Measurements from ENCODE around the gene PTPRN2. TPM values are rescaled to one million over a fixed set of nuclear protein-coding genes. Genes with fewer than 3 reads are reported as not detected.

PTPRN2 gene
- total RNA-seq, 1 experiment from 2014 or later = 1.1 TPM

- CTCF ChIA-PET = no interaction called here
- Histone ChIP-seq H3K27me3 (ENCODE audit: control insufficient read depth, insufficient read depth, low read length) (peaks cover 10% of the 10 kb centered on the region), H3K36me3 (ENCODE audit: control insufficient read depth, insufficient read depth, low read length) (no peaks in the 10 kb centered on the region), H3K4me3 (ENCODE audit: low read depth in 2 of 2, low read length in 2 of 2) (no peak overlapping the region), H3K9me3 (ENCODE audit: control insufficient read depth, insufficient read depth, low read depth, low read length) (no peaks in the 10 kb centered on the region), H3K27ac (ENCODE audit: low read length) (no peak overlapping the region), H3K4me1 (ENCODE audit: control insufficient read depth, insufficient read depth, low read length) (no peaks in the 10 kb centered on the region)
- ATAC-seq (no peak), DNase-seq (ENCODE audit: low read depth, low spot score) (no peak)
- POLR2A ChIA-PET = no interaction called here
- in situ Hi-C loops (cut with HindIII; ENCODE audit: low pct_unique_long_range_greater_than_20kb, low sequenced_read_pairs) (no loop called here), intact Hi-C loops (cut with micrococcal nuclease; ENCODE audit: unreplicated experiment) (no loop called here)
- no peak for TF ChIP-seq CTCF (IDR thresholded peaks at IDR 0.05)
- TF ChIP-seq SIN3A (IDR thresholded peaks at IDR 0.05; ENCODE audit: borderline replicate concordance, insufficient read depth, low read depth, low read length) = no peak
- TF ChIP-seq TCF7L2 (IDR thresholded peaks at IDR 0.05; ENCODE audit: low read depth, low read length) = no peak
- no peak for TF ChIP-seq POLR2AphosphoS5 (IDR thresholded peaks at IDR 0.05; ENCODE audit: low read depth, low read length)
- no TSS peak for BruUV-seq (replicated peaks)
Observed at GRCh38 chr7:157709531-157710251, 877.9 kb downstream of the PTPRN2 start.

DNA sequence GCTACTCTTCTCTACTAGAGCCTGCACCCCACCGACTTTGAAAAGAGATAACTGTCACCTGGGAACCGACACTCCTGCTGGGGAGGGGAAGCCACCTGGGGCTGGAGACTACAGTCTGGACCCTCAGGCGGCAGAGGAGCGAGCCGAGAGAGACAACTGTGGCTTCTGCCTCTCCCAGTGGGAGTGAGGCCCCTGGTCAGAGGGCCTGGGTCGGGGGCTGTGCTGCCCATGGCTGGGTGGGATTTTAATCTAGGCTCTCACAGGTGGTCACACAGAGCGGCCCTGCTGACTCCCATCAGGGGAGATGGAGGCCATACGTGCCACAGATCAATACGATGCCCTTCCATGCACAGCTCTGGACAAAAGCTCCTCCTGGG is 878.7 kb downstream of the PTPRN2 start:
- no peak overlapping the region for H3K4me3 ChIP-seq (ENCODE audit: low read depth in 2 of 2, low read length in 2 of 2)
- DNase-seq (ENCODE audit: low read depth, low spot score) = no peak
- no peaks in the 10 kb centered on the region for H3K4me1 ChIP-seq (ENCODE audit: control insufficient read depth, insufficient read depth, low read length)
- in situ Hi-C loops (cut with HindIII; ENCODE audit: low pct_unique_long_range_greater_than_20kb, low sequenced_read_pairs) = no loop called here
- ChIA-PET POLR2A (no interaction called here), CTCF (no interaction called here)
- no peaks in the 10 kb centered on the region for H3K9me3 ChIP-seq (ENCODE audit: control insufficient read depth, insufficient read depth, low read depth, low read length)
- H3K36me3 ChIP-seq (ENCODE audit: control insufficient read depth, insufficient read depth, low read length) = no peaks in the 10 kb centered on the region
- H3K27ac ChIP-seq (ENCODE audit: low read length) = no peak overlapping the region
- intact Hi-C loops (cut with micrococcal nuclease; ENCODE audit: unreplicated experiment) = no loop called here
- peaks cover 10% of the 10 kb centered on the region for H3K27me3 ChIP-seq (ENCODE audit: control insufficient read depth, insufficient read depth, low read length)
- no peak for ATAC-seq
- BruUV-seq (replicated peaks) = no TSS peak
- TF ChIP-seq REST (IDR thresholded peaks at IDR 0.05; ENCODE audit: insufficient read depth in 1 of 2, low read depth in 2 of 2, low read length in 1 of 2) = no peak
- TF ChIP-seq SIN3A (IDR thresholded peaks at IDR 0.05; ENCODE audit: borderline replicate concordance, insufficient read depth, low read depth, low read length) = no peak
- TF ChIP-seq POLR2AphosphoS5 (IDR thresholded peaks at IDR 0.05; ENCODE audit: low read depth, low read length) = no peak
- TF ChIP-seq TCF7L2 (IDR thresholded peaks at IDR 0.05; ENCODE audit: low read depth, low read length) = no peak
- no peak for TF ChIP-seq CTCF (IDR thresholded peaks at IDR 0.05)
